Thyroid gland (tissue), 4 donors: ENCODE data around the gene SPTBN2.

Source experiments
- CTCF ChIP-seq, 6 experiments: fragments of 200-600 bp in 3 of 6; fragments of 450-650 bp in 3 of 6; sonication (generic) in 3 of 6; IDR thresholded peaks; one replicate each; pipeline ENCODE4 v1.5.1; 2016 to 2019; ENCODE audit warnings: antibody characterized with exemption in 6 of 6, mild to moderate bottlenecking in 2 of 6, inconsistent platforms in 1 of 6, moderate library complexity in 1 of 6
- POLR2A ChIP-seq, 2 donors: fragments of 450-650 bp; IDR thresholded peaks; one replicate each; pipeline ENCODE4 v1.6.1; 2017; ENCODE audit warnings: antibody characterized with exemption in 2 of 2, mild to moderate bottlenecking in 2 of 2, moderate library complexity in 1 of 2

DNA sequence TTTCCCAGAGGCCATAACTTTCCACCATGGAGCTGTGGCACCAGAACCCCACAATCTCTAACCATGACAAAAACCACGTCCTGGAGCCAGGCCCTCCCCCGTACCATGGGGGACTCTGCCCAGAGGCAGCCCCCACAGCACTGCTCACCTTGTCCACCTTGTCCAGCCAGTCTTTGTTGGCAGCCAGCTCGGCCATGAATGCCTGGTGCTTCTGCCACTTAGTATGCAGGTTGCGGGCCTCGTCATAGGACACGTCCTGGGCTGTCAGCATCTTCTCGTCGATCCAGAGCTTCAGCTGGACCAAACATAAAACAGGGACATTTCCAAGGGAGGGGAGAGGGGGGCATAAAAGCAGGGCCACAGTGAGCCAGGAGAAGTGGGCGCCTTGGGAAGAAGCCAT, 30.5 kb downstream of the SPTBN2 start:
- TF ChIP-seq CTCF (IDR thresholded peaks at IDR 0.05) (no peak), POLR2A (IDR thresholded peaks at IDR 0.05) (no peak)
